HepG2 (cell line): ENCODE measurements around the gene PRPF38B. TPM values are rescaled to one million over a fixed set of nuclear protein-coding genes. Genes with fewer than 3 reads are reported as not detected.

ENCODE experiments used
- ATRX ChIP-seq: sonication (generic); formaldehyde crosslinking; IDR thresholded peaks from 2 replicates; pipeline ENCODE4 v1.4.0; 2020; ENCODE audit warnings: missing genetic modification reagents, borderline replicate concordance
- CAMTA2 ChIP-seq: sonication (generic); formaldehyde crosslinking; IDR thresholded peaks from 2 replicates; pipeline ENCODE4 v1.4.0; 2020; ENCODE audit warnings: mild to moderate bottlenecking, missing genetic modification reagents, borderline replicate concordance
- ETV6 ChIP-seq: sonication (generic); formaldehyde crosslinking; conservative IDR thresholded peaks from 2 replicates; pipeline ENCODE4 v1.4.0; 2020; ENCODE audit warnings: missing genetic modification reagents
- GPN1 ChIP-seq: sonication (generic); formaldehyde crosslinking; IDR thresholded peaks from 2 replicates; pipeline ENCODE4 v1.5.1; 2020; ENCODE audit warnings: missing genetic modification reagents, borderline replicate concordance
- HNRNPLL ChIP-seq: fragments of 200-400 bp; formaldehyde crosslinking; IDR thresholded peaks from 2 replicates; pipeline ENCODE4 v1.6.1; 2017; ENCODE audit warnings: mild to moderate bottlenecking, low read depth, low read length; ENCODE audit not compliant: poor library complexity, severe bottlenecking
- NFKB2 ChIP-seq: sonication (generic); formaldehyde crosslinking; IDR thresholded peaks from 2 replicates; pipeline ENCODE4 v1.4.0; 2020; ENCODE audit warnings: missing genetic modification reagents, borderline replicate concordance
- PAX8 ChIP-seq: sonication (generic); formaldehyde crosslinking; IDR thresholded peaks from 2 replicates; pipeline ENCODE4 v1.8.0; 2022; ENCODE audit warnings: mild to moderate bottlenecking, missing genetic modification reagents, borderline replicate concordance
- PCBP2 ChIP-seq: fragments of 200-400 bp; formaldehyde crosslinking; optimal IDR thresholded peaks from 2 replicates; pipeline ENCODE3; 2018; ENCODE audit warnings: low read length, low read depth; ENCODE audit not compliant: poor library complexity, severe bottlenecking
- PHB2 ChIP-seq: fragments of 450-650 bp; IDR thresholded peaks from 2 replicates; pipeline ENCODE4 v1.6.1; 2018; ENCODE audit not compliant: partially characterized antibody
- SMYD3 ChIP-seq: sonication (generic); formaldehyde crosslinking; IDR thresholded peaks from 2 replicates; pipeline ENCODE4 v1.8.1; 2023; ENCODE audit warnings: mild to moderate bottlenecking, missing genetic modification reagents
- SUZ12 ChIP-seq: fragments of 150-350 bp; IDR thresholded peaks from 2 replicates; pipeline ENCODE4 v1.6.1; 2014; ENCODE audit warnings: low read depth, low read length
- TARDBP ChIP-seq: sonication (generic); formaldehyde crosslinking; IDR thresholded peaks from 2 replicates; pipeline ENCODE4 v1.8.0; 2022; ENCODE audit warnings: mild to moderate bottlenecking, missing genetic modification reagents
- TERF1 ChIP-seq: sonication (generic); formaldehyde crosslinking; IDR thresholded peaks from 2 replicates; pipeline ENCODE4 v1.8.0; 2022; ENCODE audit warnings: mild to moderate bottlenecking, missing genetic modification reagents, moderate library complexity
- ZBTB21 ChIP-seq: sonication (generic); formaldehyde crosslinking; IDR thresholded peaks from 2 replicates; pipeline ENCODE4 v1.4.0; 2020; ENCODE audit warnings: missing genetic modification reagents
- ZNF7 ChIP-seq: IDR thresholded peaks from 2 replicates; pipeline ENCODE4 v1.6.1; 2016; ENCODE audit warnings: missing biosample characterization, missing genetic modification reagents
- polyA plus RNA-seq, 8 experiments: library from polyadenylated mRNA; depleted of rRNA in 3 of 8; stranded (reverse) in 7 of 8; unstranded in 1 of 8; fragments of >200 nt; fragmentation: Illumina TruSeq in 4 of 8; extraction: Trizol in 4 of 8; gene quantifications; 2 replicates each; pipeline versions ENCODE4 v1.2.1 to v1.2.3, GENCODE V29; 2011 to 2016; ENCODE audit warnings: low read depth in 4 of 8, missing spikeins in 1 of 8, mixed read lengths in 1 of 8; ENCODE audit not compliant: insufficient read depth in 1 of 8
- total RNA-seq, 5 experiments: library from RNA; depleted of rRNA; stranded (reverse); fragments of >200 nt; fragmentation: Illumina TruSeq; extraction: Trizol; gene quantifications; 2 replicates each; pipeline ENCODE4 v1.2.3, GENCODE V29; 2016; ENCODE audit warnings: low read depth in 1 of 5
- TF ChIP-seq, protein P1 (sequence below): sonication (generic); formaldehyde crosslinking; IDR thresholded peaks from 2 replicates; pipeline ENCODE4 v1.5.1; 2020; ENCODE audit warnings: mild to moderate bottlenecking, missing genetic modification reagents, moderate library complexity
- TF ChIP-seq, protein P2 (sequence below): sonication (generic); formaldehyde crosslinking; IDR thresholded peaks from 2 replicates; pipeline ENCODE4 v1.4.0; 2020; ENCODE audit warnings: missing genetic modification reagents, borderline replicate concordance
- TF ChIP-seq, protein P3 (sequence below): sonication (generic); formaldehyde crosslinking; IDR thresholded peaks from 2 replicates; pipeline ENCODE4 v1.5.1; 2020; ENCODE audit warnings: mild to moderate bottlenecking, missing genetic modification reagents
- TF ChIP-seq, protein P4 (sequence below): sonication (generic); formaldehyde crosslinking; IDR thresholded peaks from 2 replicates; pipeline ENCODE4 v1.4.0; 2020; ENCODE audit warnings: missing genetic modification reagents, mild to moderate bottlenecking, borderline replicate concordance

The PRPF38B gene
- total and polyA plus RNA-seq, 2 of the 13 experiments (the other 11 are each of a cell fraction or from before 2014, with no cell fraction given), result 25.7 to 29.7 TPM

GRCh38 chr1:108746382-108747170 lies 54.5 kb downstream of the PRPF38B start, which contains the start of gene STXBP3 (continued):
- TF ChIP-seq, protein P1, sequence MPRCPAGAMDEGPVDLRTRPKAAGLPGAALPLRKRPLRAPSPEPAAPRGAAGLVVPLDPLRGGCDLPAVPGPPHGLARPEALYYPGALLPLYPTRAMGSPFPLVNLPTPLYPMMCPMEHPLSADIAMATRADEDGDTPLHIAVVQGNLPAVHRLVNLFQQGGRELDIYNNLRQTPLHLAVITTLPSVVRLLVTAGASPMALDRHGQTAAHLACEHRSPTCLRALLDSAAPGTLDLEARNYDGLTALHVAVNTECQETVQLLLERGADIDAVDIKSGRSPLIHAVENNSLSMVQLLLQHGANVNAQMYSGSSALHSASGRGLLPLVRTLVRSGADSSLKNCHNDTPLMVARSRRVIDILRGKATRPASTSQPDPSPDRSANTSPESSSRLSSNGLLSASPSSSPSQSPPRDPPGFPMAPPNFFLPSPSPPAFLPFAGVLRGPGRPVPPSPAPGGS (CRISPR knock-in tag), result peak; percentile 63
- no peak for TF ChIP-seq PAX8 (CRISPR knock-in tag)
- no peak for TF ChIP-seq ETV6 (CRISPR knock-in tag)
- no peak for TF ChIP-seq TERF1 (CRISPR knock-in tag)
- TF ChIP-seq PHB2, result no peak
- TF ChIP-seq, protein P2, sequence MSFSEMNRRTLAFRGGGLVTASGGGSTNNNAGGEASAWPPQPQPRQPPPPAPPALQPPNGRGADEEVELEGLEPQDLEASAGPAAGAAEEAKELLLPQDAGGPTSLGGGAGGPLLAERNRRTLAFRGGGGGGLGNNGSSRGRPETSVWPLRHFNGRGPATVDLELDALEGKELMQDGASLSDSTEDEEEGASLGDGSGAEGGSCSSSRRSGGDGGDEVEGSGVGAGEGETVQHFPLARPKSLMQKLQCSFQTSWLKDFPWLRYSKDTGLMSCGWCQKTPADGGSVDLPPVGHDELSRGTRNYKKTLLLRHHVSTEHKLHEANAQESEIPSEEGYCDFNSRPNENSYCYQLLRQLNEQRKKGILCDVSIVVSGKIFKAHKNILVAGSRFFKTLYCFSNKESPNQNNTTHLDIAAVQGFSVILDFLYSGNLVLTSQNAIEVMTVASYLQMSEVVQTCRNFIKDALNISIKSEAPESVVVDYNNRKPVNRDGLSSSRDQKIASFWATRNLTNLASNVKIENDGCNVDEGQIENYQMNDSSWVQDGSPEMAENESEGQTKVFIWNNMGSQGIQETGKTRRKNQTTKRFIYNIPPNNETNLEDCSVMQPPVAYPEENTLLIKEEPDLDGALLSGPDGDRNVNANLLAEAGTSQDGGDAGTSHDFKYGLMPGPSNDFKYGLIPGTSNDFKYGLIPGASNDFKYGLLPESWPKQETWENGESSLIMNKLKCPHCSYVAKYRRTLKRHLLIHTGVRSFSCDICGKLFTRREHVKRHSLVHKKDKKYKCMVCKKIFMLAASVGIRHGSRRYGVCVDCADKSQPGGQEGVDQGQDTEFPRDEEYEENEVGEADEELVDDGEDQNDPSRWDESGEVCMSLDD (CRISPR knock-in tag), result peak; percentile 83
- TF ChIP-seq ZBTB21, result no peak
- no peak for TF ChIP-seq CAMTA2 (CRISPR knock-in tag)
- TF ChIP-seq NFKB2 (CRISPR knock-in tag), result peak; percentile 83; the same call in 1 of the 2 replicates
- TF ChIP-seq SUZ12, result no peak
- no peak for TF ChIP-seq ATRX
- no peak for TF ChIP-seq SMYD3 (CRISPR knock-in tag)
- TF ChIP-seq PCBP2, result no peak
- no peak for TF ChIP-seq ZNF7 (CRISPR knock-in tag)
- TF ChIP-seq, protein P3, sequence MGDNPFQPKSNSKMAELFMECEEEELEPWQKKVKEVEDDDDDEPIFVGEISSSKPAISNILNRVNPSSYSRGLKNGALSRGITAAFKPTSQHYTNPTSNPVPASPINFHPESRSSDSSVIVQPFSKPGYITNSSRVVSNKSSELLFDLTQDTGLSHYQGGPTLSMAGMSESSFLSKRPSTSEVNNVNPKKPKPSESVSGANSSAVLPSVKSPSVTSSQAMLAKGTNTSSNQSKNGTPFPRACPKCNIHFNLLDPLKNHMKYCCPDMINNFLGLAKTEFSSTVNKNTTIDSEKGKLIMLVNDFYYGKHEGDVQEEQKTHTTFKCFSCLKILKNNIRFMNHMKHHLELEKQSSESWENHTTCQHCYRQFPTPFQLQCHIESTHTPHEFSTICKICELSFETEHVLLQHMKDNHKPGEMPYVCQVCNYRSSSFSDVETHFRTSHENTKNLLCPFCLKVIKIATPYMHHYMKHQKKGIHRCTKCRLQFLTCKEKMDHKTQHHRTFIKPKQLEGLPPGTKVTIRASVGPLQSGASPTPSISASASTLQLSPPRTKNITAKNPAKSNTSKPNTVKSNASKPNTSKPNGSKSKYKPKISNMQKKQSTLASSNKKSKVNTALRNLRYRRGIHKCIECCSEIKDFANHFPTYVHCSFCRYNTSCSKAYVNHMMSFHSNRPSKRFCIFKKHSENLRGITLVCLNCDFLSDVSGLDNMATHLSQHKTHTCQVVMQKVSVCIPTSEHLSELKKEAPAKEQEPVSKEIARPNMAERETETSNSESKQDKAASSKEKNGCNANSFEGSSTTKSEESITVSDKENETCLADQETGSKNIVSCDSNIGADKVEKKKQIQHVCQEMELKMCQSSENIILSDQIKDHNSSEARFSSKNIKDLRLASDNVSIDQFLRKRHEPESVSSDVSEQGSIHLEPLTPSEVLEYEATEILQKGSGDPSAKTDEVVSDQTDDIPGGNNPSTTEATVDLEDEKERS, result no peak
- TF ChIP-seq HNRNPLL, result peak; percentile 94
- TF ChIP-seq, protein P4, sequence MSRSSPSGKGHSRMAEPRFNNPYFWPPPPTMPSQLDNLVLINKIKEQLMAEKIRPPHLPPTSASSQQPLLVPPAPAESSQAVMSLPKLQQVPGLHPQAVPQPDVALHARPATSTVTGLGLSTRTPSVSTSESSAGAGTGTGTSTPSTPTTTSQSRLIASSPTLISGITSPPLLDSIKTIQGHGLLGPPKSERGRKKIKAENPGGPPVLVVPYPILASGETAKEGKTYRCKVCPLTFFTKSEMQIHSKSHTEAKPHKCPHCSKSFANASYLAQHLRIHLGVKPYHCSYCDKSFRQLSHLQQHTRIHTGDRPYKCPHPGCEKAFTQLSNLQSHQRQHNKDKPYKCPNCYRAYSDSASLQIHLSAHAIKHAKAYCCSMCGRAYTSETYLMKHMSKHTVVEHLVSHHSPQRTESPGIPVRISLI, result 0 out of 2 replicates have a peak, but pooled peaks have one; percentile 36
- TF ChIP-seq TARDBP (CRISPR knock-in tag), result peak; percentile 32; the same call in 1 of the 2 replicates
- TF ChIP-seq GPN1 (CRISPR knock-in tag), result no peak
